D721Med (cell line): Measurements from ENCODE around the gene TNIK.

ENCODE experiments used
- DNase-seq: peaks from one replicate; pipeline ENCODE4 v3.0.0; 2011; ENCODE audit warnings: low spot score; ENCODE audit not compliant: insufficient read length
- FAIRE-seq: peaks from 2 replicates; lab custom pipeline; 2011; peaks lifted over from hg19 to GRCh38; lab: Jason Lieb, UNC
- TF ChIP-seq, protein P1 (sequence below): IDR thresholded peaks from 2 replicates; pipeline ENCODE4 v1.5.1; 2012; ENCODE audit warnings: mild to moderate bottlenecking, control low read depth; ENCODE audit not compliant: insufficient read depth; ENCODE audit errors: missing control alignments

TNIK gene

DNA sequence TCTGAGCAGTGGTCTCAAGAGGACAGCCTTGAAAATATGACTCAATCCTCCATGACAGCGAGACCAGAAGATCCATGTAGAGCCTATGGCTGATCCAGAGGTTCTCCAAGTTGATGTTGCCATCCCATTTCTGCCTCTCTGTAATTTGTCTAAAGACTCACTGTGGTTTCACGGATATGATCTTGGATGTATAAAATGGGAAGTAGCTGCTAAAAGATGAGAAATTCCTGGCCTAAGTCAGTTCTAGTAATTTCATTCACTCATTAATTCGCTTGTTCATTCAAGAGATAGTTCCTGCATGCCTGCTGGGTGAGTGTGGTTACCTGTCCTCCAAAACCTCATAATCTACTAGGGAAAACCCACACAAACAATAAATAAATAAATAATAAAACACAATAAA lies 145.9 kb downstream of the TNIK start:
- TF ChIP-seq, protein P1, sequence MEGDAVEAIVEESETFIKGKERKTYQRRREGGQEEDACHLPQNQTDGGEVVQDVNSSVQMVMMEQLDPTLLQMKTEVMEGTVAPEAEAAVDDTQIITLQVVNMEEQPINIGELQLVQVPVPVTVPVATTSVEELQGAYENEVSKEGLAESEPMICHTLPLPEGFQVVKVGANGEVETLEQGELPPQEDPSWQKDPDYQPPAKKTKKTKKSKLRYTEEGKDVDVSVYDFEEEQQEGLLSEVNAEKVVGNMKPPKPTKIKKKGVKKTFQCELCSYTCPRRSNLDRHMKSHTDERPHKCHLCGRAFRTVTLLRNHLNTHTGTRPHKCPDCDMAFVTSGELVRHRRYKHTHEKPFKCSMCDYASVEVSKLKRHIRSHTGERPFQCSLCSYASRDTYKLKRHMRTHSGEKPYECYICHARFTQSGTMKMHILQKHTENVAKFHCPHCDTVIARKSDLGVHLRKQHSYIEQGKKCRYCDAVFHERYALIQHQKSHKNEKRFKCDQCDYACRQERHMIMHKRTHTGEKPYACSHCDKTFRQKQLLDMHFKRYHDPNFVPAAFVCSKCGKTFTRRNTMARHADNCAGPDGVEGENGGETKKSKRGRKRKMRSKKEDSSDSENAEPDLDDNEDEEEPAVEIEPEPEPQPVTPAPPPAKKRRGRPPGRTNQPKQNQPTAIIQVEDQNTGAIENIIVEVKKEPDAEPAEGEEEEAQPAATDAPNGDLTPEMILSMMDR = no peak
- FAIRE-seq = no peak

DNA sequence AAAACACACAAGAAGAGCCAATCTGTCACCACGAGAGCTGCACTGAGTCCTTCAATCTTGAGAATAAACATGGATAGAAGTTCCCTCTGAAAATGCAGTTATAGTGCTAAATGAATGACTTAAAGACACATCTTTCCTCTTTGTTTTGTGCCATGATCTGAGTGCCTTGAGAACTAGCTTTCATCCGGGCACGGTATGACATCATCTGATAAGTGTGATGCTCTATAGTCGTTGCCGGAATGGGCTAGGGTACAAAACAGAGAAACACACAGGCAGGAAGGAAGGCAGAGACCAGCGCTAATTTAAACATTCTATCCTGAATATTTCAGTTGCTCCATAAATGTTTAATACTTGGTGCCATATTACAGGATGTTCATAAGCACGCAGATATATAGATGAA lies 146.5 kb downstream of the TNIK start:
- DNase-seq (no peak), FAIRE-seq (no peak)
- TF ChIP-seq, protein P1 = no peak

More for the DNA sequence above, 145.9 kb downstream of the TNIK start:
- no peak for DNase-seq

DNA sequence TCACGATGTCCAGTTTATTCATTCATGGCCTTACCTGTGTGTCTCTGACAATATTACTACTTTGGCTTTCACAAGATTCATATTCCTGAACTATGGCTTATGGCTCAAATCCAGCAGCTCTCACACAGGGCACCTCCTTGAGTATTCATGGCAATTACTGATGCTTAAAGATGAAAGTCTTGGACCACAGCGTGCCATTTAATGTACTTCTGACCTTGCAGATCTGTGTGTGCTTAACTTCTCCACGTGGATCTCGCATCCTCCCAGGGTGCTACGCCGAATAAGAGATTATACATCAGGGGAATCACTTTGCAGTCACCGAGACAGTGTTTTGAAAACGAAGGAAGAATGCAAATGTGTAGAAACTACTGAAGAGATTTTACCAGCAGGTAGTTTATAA lies 147.5 kb downstream of the TNIK start:
- no peak for FAIRE-seq
- TF ChIP-seq, protein P1 = no peak
- no peak for DNase-seq

GRCh38 chr3:171311784-171312183 lies 148.4 kb downstream of the TNIK start:
- FAIRE-seq (no peak), DNase-seq (no peak)
- TF ChIP-seq, protein P1 = no peak

DNA sequence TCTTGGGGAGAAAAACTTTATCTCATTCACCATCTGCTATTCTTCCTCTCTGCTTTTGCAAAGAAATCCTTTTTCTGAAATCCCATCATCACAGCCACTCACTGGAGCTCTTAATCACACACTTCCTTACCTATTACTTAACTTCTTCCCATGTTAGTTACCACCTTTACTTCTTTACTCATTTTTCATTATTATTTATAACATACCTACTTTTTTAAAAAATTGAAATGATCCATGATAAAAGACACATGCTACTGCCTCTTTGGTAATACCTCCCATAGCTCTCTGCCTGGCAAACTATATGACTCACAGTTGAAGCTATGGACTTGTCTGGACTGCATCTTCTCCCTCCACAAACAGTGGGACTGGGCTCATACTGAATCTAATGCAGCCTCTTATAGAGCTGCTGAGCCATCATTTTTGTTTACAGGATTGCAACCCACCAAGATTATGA lies 150.3 kb downstream of the TNIK start:
- FAIRE-seq (no peak), DNase-seq (no peak)
- TF ChIP-seq, protein P1 = no peak

DNA sequence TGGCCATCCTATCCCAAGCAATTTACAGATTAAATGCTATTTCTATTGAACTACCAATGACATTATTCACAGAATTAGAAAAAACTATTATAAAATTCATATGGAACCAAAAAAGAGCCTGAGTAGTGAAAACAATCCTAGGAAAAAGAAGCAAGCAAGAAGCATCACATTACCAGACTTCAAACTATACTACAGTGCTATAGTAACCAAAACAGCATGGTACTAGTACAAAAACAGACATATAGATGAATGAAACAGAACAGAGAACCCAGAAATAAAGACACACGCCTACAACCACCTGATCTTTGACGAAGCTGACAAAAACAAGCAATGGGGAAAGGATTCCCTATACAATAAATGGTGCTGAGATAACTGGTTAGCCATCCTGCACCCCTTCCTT lies 152.2 kb downstream of the TNIK start:
- DNase-seq (no peak), FAIRE-seq (no peak)
- TF ChIP-seq, protein P1 = no peak

DNA sequence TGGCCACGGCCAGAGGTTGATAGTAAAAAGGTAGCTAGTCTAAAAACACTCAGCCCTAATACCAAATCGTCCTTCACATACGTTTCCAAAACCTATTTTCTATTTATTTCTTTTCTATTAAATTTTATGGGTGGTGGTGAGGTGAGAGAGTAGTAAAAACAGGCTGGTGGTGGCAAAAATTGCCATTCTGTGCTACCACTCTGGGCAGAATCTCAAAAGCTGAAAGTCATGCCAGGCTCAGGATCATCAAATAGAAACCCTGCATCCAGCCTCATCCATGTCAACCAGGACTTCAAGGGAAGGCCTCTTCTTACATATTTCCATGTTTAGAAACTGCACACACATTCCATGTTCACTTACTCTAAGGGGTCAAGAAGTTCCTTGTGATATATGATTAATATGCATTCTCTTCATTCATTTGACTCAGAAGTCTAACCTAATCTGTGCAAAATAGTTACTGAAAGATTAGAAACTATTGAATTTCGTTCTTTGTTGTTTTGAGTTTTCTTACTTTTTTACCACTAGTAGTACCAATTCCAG lies 153.1 kb downstream of the TNIK start:
- no peak for FAIRE-seq
- TF ChIP-seq, protein P1 = no peak
- DNase-seq = no peak
